GM12874 (cell line): Measurements from ENCODE around the gene C6orf15.

Source experiments
- TF ChIP-seq, protein P1 (sequence below): IDR thresholded peaks from 2 replicates; pipeline ENCODE4 v1.5.1; 2011; ENCODE audit warnings: low read depth, mild to moderate bottlenecking, control low read depth, low read length, moderate library complexity; ENCODE audit not compliant: insufficient read depth

C6orf15 gene

GRCh38 chr6:31075528-31075927 lies 36.8 kb downstream of the C6orf15 start:
- TF ChIP-seq, protein P1, sequence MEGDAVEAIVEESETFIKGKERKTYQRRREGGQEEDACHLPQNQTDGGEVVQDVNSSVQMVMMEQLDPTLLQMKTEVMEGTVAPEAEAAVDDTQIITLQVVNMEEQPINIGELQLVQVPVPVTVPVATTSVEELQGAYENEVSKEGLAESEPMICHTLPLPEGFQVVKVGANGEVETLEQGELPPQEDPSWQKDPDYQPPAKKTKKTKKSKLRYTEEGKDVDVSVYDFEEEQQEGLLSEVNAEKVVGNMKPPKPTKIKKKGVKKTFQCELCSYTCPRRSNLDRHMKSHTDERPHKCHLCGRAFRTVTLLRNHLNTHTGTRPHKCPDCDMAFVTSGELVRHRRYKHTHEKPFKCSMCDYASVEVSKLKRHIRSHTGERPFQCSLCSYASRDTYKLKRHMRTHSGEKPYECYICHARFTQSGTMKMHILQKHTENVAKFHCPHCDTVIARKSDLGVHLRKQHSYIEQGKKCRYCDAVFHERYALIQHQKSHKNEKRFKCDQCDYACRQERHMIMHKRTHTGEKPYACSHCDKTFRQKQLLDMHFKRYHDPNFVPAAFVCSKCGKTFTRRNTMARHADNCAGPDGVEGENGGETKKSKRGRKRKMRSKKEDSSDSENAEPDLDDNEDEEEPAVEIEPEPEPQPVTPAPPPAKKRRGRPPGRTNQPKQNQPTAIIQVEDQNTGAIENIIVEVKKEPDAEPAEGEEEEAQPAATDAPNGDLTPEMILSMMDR: no peak

DNA sequence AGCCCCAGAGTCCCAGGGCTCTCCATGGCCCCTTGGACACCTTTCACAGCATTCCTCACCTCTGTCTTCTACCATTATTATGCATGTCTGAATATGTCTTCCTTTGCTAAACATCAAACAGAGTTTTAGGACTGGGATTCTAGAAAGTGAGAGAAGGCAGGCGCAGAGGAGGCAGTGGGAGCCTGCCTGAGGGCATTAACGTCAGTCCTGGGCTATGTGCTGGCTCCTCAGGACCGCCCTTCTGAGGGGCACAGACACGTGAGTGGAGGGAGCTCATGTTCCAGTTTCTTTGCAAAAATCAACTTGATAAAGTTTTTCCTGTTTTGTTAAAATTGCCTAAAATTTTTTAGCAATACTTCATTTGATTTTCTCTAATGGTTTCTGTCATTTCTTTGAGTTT lies 38.0 kb downstream of the C6orf15 start:
- TF ChIP-seq, protein P1: no peak

DNA sequence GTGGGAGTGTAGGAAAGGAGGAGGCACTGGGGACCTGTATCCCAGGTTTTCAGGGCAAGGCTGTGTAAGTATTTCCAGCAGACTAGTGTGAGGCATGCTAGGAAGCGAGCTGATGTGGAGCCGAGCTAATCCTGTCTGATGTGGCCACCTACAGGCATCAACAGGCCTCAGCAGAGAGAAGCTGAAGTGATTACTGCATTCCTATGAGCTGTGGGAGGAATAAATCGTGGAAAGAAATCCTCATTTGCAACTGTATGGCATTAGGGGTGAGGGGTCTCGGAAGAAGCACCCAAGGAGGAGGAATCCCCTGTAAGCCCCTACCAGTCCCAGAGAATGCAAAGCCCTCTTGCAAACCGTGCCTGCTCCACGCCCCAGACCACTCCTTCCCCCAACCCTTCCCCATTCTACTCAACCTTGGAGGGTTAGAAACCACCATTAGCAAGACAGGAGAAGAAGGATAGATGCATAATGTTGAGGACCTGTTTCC lies 41.6 kb downstream of the C6orf15 start:
- TF ChIP-seq, protein P1: peak; percentile 44; the same call in 1 of the 2 replicates

- TF ChIP-seq, protein P1: peak; percentile 89
Measured at GRCh38 chr6:31068669-31069340, 43.6 kb downstream of the C6orf15 start.

DNA sequence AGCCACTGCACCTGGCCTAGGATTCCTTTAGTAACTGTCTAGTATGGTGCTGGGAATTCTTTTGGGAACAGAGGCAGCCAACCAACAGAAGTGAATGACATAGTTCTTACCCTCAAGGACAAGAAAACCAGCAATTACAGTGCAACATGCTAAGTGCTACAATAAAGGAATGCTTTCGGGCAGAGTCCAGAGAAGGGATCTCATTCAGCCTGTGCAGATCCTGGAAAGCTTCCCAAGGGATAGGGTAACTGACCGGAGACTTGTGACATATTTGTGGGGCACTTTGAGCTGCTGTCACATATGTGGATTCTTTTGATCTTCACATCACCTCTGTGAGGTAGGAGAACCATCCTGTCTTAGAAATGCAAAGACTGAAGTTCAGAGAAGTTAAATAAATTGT lies 46.8 kb downstream of the C6orf15 start:
- TF ChIP-seq, protein P1: no peak

DNA sequence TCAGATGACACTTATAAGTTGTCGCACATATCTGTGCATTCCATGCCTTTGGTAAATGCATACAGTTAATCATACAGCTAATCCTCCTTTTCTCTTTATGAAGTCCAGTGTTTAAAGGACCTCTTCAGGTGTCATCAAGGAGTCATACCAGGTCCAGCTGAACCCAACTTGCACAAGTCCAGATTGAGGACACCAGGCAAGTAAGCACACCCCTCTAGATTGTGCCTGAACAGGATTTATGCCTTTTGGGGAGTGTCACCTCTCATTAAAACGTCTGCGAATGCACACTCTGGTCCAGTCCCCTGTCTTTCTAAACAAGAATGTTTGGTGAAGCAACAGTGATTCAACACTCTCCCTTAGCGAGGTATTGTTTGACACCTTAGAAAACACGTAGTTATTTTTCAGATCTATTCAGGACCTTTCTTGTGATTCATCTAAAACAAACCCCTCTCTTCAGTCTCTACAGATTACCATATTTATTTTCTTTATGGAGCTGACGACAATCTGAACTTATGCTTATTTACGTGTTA lies 48.4 kb downstream of the C6orf15 start:
- TF ChIP-seq, protein P1: no peak
